HG02678 (cell line): ENCODE results near the gene TTC17.

Source experiments
- ATAC-seq: cut with Tn5 transposase; IDR thresholded peaks from one replicate; pipeline ENCODE4 v1.9.1; 2021; ENCODE audit warnings: mild to moderate bottlenecking, moderate library complexity; ENCODE audit not compliant: unreplicated experiment

Gene TTC17

GRCh38 chr11:43521471-43521870 is 162.8 kb downstream of the TTC17 start:
- ATAC-seq: no peak

- no peak for ATAC-seq
Measured at GRCh38 chr11:43523632-43524031, 164.9 kb downstream of the TTC17 start.

- ATAC-seq: no peak
Measured at GRCh38 chr11:43532041-43532440, 173.3 kb downstream of the TTC17 start.

- ATAC-seq: no peak
Measured at GRCh38 chr11:43537833-43538615, 179.3 kb downstream of the TTC17 start.

DNA sequence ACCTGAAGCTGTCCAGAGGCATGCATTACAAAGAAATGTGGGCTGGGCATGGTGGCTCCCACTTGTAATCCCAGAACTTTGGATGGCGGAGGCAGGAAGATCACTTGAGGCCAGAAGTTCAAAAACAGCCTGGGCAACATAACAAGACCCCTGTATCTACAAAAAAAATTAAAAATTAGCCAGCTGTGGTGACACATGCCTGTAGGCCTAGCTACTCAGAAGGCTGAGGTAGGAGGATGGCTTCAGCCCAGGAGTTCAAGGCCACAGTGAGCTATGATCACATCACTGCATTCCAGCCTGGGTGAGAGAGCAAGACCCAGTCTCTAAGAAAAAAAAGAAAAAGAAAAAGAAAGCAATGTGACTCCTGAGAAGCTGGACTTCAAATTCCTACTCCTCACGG is 183.3 kb downstream of the TTC17 start:
- no peak for ATAC-seq

- no peak for ATAC-seq
Measured at GRCh38 chr11:43542750-43543712, 184.3 kb downstream of the TTC17 start.
